K562 (cell line): ENCODE results near the gene CCDC61. TPM values are rescaled to one million over a fixed set of nuclear protein-coding genes. Genes with fewer than 3 reads are reported as not detected.

ENCODE experiments used
- ATAC-seq: fragments of 200-7000 bp; cut with Tn5 transposase; 3 replicates; pipeline ENCODE4 v1.9.1; 2020; ENCODE audit warnings: moderate library complexity
- BruUV-seq: library from RNA; stranded (reverse); fragments of 400-500 nt; replicated peaks from 2 replicates; lab custom pipeline; 2021; lab: Mats Ljungman, UMichigan
- CTCF ChIA-PET: fragments of 300-600 bp; formaldehyde crosslinking; extraction: SDS; loops from one replicate; lab custom pipeline; 2021; ENCODE audit warnings: low intra/inter-chr PET ratio; lab: Yijun Ruan, JAX
- POLR2A ChIA-PET: fragments of 300-600, 350-650 bp; sonication (Branson Sonifier 250); formaldehyde crosslinking; extraction: SDS; loops from one replicate; lab custom pipeline; 2021; ENCODE audit warnings: antibody characterized with exemption, inconsistent platforms; lab: Yijun Ruan, JAX
- DNase-seq, 4 experiments: peaks; one replicate each; pipeline versions ENCODE4 v3.0.0 to v3.0.0-alpha.2; 2011 to 2018; ENCODE audit warnings: low spot score in 3 of 4, mixed read lengths in 3 of 4; ENCODE audit errors: extremely low read depth in 1 of 4
- FAIRE-seq: peaks from 2 replicates; lab custom pipeline; 2011; peaks lifted over from hg19 to GRCh38; lab: Jason Lieb, UNC
- H2AFZ ChIP-seq: 2 replicates; pipeline ENCODE4 v1.6.0; 2011; ENCODE audit warnings: low read depth, low read length, control low read depth, inconsistent platforms
- H3K27ac ChIP-seq: fragments of 200-600 bp; 3 replicates; pipeline ENCODE4 v1.8.0; 2011; ENCODE audit warnings: low read depth, mild to moderate bottlenecking, control low read depth, inconsistent platforms, low read length, moderate library complexity, mixed read lengths; ENCODE audit errors: extremely low read depth
- H3K27me3 ChIP-seq, 2 experiments: fragments of 300-600 bp in 1 of 2; 2 replicates in 1 of 2; 3 replicates in 1 of 2; pipeline versions ENCODE4 v1.6.0 to v1.8.0; 2011; ENCODE audit warnings: inconsistent platforms in 2 of 2, low read length in 2 of 2, mild to moderate bottlenecking in 1 of 2, mixed read lengths in 1 of 2, moderate library complexity in 1 of 2; ENCODE audit not compliant: control insufficient read depth in 2 of 2, insufficient read depth in 2 of 2
- H3K36me3 ChIP-seq: fragments of 300-600 bp; 3 replicates; pipeline ENCODE4 v1.8.0; 2011; ENCODE audit warnings: mild to moderate bottlenecking, low read length, inconsistent platforms; ENCODE audit not compliant: control insufficient read depth, insufficient read depth
- H3K4me1 ChIP-seq, 2 experiments: fragments of 200-600 bp in 1 of 2; replicated peaks in 1 of 2; 2 replicates in 1 of 2; 3 replicates in 1 of 2; pipeline versions ENCODE4 v1.5.1 to v1.8.0; 2011; ENCODE audit warnings: inconsistent platforms in 2 of 2, low read length in 2 of 2, mild to moderate bottlenecking in 1 of 2, mixed read lengths in 1 of 2, moderate library complexity in 1 of 2; ENCODE audit not compliant: control insufficient read depth in 2 of 2, insufficient read depth in 2 of 2
- H3K4me2 ChIP-seq: 2 replicates; pipeline ENCODE4 v1.6.1; 2011; ENCODE audit warnings: low read length, control low read depth, inconsistent platforms, mixed read lengths; ENCODE audit not compliant: insufficient read depth
- H3K4me3 ChIP-seq: fragments of 200-600 bp; sonication (generic), shearing (Covaris generic); 2 replicates; pipeline ENCODE4 v1.5.1; 2016; ENCODE audit warnings: control low read depth, inconsistent platforms
- H3K79me2 ChIP-seq: fragments of 200-600 bp; 3 replicates; pipeline ENCODE4 v1.8.0; 2011; ENCODE audit warnings: low read length, inconsistent platforms; ENCODE audit not compliant: control insufficient read depth, insufficient read depth
- H3K9ac ChIP-seq, 2 experiments: 2 replicates each; pipeline versions ENCODE4 v1.6.0 to v1.6.1; 2011; ENCODE audit warnings: low read depth in 2 of 2, low read length in 2 of 2, control low read depth in 1 of 2, inconsistent platforms in 1 of 2, mild to moderate bottlenecking in 1 of 2, mixed read lengths in 1 of 2; ENCODE audit not compliant: insufficient read depth in 1 of 2
- H3K9me1 ChIP-seq: one replicate; pipeline ENCODE4 v1.6.0; 2011; ENCODE audit warnings: inconsistent platforms, mild to moderate bottlenecking, low read length, moderate library complexity; ENCODE audit not compliant: control insufficient read depth, insufficient read depth
- H3K9me3 ChIP-seq: replicated peaks from 2 replicates; pipeline ENCODE4 v1.5.1; 2011; ENCODE audit warnings: low read depth, low read length, inconsistent platforms; ENCODE audit not compliant: control insufficient read depth, insufficient read depth
- H4K20me1 ChIP-seq: replicated peaks from 2 replicates; pipeline ENCODE4 v1.6.1; 2011; ENCODE audit warnings: low read length, inconsistent platforms, mixed read lengths; ENCODE audit not compliant: control insufficient read depth, insufficient read depth
- RFX1 ChIP-seq: fragments of 450-650 bp; IDR thresholded peaks from 2 replicates; pipeline ENCODE4 v1.6.1; 2016; ENCODE audit warnings: mild to moderate bottlenecking, moderate library complexity
- WGBS: fragments of 100-300 bp; shearing (Covaris generic); methylation state at CpG from one replicate; pipeline ENCODE4 v1.1.6; 2016; ENCODE audit warnings: low coverage, mixed read lengths; ENCODE audit not compliant: insufficient coverage; ENCODE audit errors: missing lambda C conversion rate; 5-methylcytosine and 5-hydroxymethylcytosine counted together
- in situ Hi-C: fragments of 300-500 bp; cut with MboI; formaldehyde crosslinking; loops from 4 replicates; pipeline ENCODE4 v1.15.0; 2018; ENCODE audit warnings: inconsistent platforms, mixed read lengths
- intact Hi-C: fragments of 100-400 bp; cut with micrococcal nuclease; formaldehyde crosslinking; loops from 2 replicates; pipeline ENCODE4 v1.14.2; 2022
- polyA plus RNA-seq, 8 experiments: library from polyadenylated mRNA; depleted of rRNA in 4 of 8; stranded (reverse) in 5 of 8; unstranded in 3 of 8; fragments of >200 nt; fragmentation: Nextera tagmentation in 2 of 8; fragmentation: Illumina TruSeq in 1 of 8; extraction: Ambion mirVana in 2 of 8; extraction: Trizol in 1 of 8; gene quantifications; 2 replicates each; pipeline versions ENCODE4 v1.2.1 to v1.2.3, GENCODE V29; 2011 to 2014; ENCODE audit warnings: inconsistent platforms in 1 of 8, missing spikeins in 1 of 8
- total RNA-seq, 7 experiments: library from RNA; depleted of rRNA in 6 of 7; stranded (reverse); fragments of >200 nt in 6 of 7; fragmentation: Illumina TruSeq in 2 of 7; extraction: Trizol in 2 of 7; gene quantifications; 2 replicates each; pipeline versions ENCODE4 v1.2.1 to v1.2.3, GENCODE V29; 2011 to 2021; ENCODE audit warnings: low replicate concordance in 1 of 7
- TF ChIP-seq, protein P1 (sequence below), 3 experiments: fragments of 200-800 bp in 1 of 3; sonication (Bioruptor generic) in 1 of 3; sonication (generic) in 1 of 3; formaldehyde crosslinking in 1 of 3; IDR thresholded peaks; 2 replicates each; pipeline versions ENCODE4 v1.6.1 to v1.8.0; 2016 to 2022; ENCODE audit warnings: mild to moderate bottlenecking in 2 of 3, missing compliant biosample characterization in 2 of 3, missing genetic modification characterization in 2 of 3, missing genetic modification reagents in 1 of 3
- TF ChIP-seq, protein P2 (sequence below): fragments of 450-650 bp; IDR thresholded peaks from 2 replicates; pipeline ENCODE4 v1.6.1; 2018; ENCODE audit not compliant: partially characterized antibody

The CCDC61 gene
- total and polyA plus RNA-seq, 9 of the 15 experiments (the other 6 are each of a cell fraction or from before 2014, with no cell fraction given), result 0.07 to 27.0 (median 10.3) TPM

DNA sequence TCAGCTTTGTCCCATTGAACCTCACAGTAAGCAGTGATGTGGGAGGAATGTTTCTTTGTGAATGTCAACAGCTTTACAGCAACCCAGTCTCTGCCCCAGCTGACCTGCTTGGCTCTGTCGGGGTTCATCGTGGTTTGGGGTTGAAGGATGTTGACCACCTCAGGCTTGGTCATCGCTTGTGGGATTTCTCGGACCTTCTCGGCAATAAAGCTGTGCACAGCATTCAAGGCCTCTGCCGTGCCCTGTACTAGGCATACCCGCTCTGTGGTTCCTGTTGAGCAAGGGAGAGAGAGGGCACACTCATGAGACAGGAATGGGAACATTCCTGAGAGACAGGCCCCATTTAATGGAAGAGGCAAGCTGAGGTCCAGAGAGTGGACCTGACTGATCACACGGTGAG, 41.6 kb upstream of the CCDC61 start (continued):
- TF ChIP-seq, protein P1, sequence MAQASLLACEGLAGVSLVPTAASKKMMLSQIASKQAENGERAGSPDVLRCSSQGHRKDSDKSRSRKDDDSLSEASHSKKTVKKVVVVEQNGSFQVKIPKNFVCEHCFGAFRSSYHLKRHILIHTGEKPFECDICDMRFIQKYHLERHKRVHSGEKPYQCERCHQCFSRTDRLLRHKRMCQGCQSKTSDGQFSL (CRISPR knock-in tag; IDR thresholded peaks at IDR 0.05), result no peak
- TF ChIP-seq, protein P1 (tag; IDR thresholded peaks at IDR 0.05), result no peak

DNA sequence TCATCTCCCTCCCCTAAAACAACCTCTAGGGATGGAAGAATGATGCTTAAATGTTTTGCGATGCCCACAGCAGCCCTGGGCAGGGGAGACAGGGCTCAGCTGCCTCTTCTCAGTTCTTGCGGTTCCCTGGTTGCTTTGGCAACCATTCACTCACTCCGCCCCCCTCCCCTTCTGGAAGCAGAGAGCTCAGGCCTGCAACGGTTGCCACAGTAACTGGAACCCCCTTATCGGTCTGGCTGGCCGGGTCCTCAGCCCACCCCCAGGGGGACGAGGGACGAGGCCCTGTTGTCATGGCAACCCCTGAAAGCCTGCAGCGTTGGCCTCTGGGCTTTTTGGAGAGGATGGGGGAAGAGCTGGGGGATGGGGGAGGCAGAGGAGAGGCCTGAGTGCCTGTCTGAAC, 41.1 kb upstream of the CCDC61 start:
- Histone ChIP-seq H3K4me2 (no peak overlapping the region), H3K27me3 (peaks cover 13 to 46% of the 10 kb centered on the region in 2 experiments; a peak in 4 of 5 replicates), H3K9me1 (no peaks in the 10 kb centered on the region), H3K9ac (no peak overlapping the region), H3K36me3 (no peaks in the 10 kb centered on the region), H3K9me3 (no peaks in the 10 kb centered on the region), H2AFZ (no peak overlapping the region), H3K4me3 (no peak overlapping the region), H3K79me2 (no peaks in the 10 kb centered on the region), H4K20me1 (no peaks in the 10 kb centered on the region; the same call in 1 of the 2 replicates), H3K4me1 (peaks cover 0 to 8% of the 10 kb centered on the region in 2 experiments; a peak in 2 of 5 replicates), H3K27ac (no peak overlapping the region)
- TF ChIP-seq, protein P2, sequence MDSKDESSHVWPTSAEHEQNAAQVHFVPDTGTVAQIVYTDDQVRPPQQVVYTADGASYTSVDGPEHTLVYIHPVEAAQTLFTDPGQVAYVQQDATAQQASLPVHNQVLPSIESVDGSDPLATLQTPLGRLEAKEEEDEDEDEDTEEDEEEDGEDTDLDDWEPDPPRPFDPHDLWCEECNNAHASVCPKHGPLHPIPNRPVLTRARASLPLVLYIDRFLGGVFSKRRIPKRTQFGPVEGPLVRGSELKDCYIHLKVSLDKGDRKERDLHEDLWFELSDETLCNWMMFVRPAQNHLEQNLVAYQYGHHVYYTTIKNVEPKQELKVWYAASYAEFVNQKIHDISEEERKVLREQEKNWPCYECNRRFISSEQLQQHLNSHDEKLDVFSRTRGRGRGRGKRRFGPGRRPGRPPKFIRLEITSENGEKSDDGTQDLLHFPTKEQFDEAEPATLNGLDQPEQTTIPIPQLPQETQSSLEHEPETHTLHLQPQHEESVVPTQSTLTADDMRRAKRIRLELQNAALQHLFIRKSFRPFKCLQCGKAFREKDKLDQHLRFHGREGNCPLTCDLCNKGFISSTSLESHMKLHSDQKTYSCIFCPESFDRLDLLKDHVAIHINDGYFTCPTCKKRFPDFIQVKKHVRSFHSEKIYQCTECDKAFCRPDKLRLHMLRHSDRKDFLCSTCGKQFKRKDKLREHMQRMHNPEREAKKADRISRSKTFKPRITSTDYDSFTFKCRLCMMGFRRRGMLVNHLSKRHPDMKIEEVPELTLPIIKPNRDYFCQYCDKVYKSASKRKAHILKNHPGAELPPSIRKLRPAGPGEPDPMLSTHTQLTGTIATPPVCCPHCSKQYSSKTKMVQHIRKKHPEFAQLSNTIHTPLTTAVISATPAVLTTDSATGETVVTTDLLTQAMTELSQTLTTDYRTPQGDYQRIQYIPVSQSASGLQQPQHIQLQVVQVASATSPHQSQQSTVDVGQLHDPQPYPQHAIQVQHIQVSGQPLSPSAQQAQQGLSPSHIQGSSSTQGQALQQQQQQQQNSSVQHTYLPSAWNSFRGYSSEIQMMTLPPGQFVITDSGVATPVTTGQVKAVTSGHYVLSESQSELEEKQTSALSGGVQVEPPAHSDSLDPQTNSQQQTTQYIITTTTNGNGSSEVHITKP, result no peak
- peak; percentile 80 for TF ChIP-seq RFX1
- POLR2A ChIA-PET, result no interaction called here
- DNase-seq (no peak), ATAC-seq (no peak), FAIRE-seq (no peak)
- no TSS peak for BruUV-seq
- WGBS, result 1% methylated on average over 6 of the region's 9 CpGs
- in situ Hi-C loops, result no loop called here
- intact Hi-C loops, result no loop called here
- CTCF ChIA-PET, result no interaction called here
